GM21825 (cell line): ENCODE measurements around the gene KRTAP2-1.
"Not testable (repeated sequence)": the region's sequence is repeated elsewhere in the genome, so short reads cannot be mapped to it uniquely, and the experiment has no call there.

Source experiments
- ATAC-seq: cut with Tn5 transposase; IDR thresholded peaks from one replicate; pipeline ENCODE4 v1.9.1; 2021; ENCODE audit warnings: mild to moderate bottlenecking, moderate library complexity; ENCODE audit not compliant: unreplicated experiment

Gene KRTAP2-1

GRCh38 chr17:41046735-41047465, at the start of gene KRTAP2-1:
KRTAP2-1 (minus strand) TSS chr17:41047316; CDS start chr17:41047267, 49 bp downstream.
- ATAC-seq, result not testable (repeated sequence)

GRCh38 chr17:41096055-41096454, 48.9 kb upstream of the KRTAP2-1 start:
- no peak for ATAC-seq

GRCh38 chr17:41088760-41089352, 41.7 kb upstream of the KRTAP2-1 start:
- not testable (repeated sequence) for ATAC-seq

- ATAC-seq, result not testable (repeated sequence)
These were observed 37.2 kb upstream of the KRTAP2-1 start, which contains the start of gene KRTAP4-7 for GRCh38 chr17:41084100-41084856. KRTAP4-7 (plus strand) TSS chr17:41084150; CDS start chr17:41084207, 57 bp downstream.

- not testable (repeated sequence) for ATAC-seq
These were observed 36.3 kb upstream of the KRTAP2-1 start for GRCh38 chr17:41083427-41083826.

- ATAC-seq, result no peak
These were observed 35.5 kb upstream of the KRTAP2-1 start for GRCh38 chr17:41082626-41083025.

- no peak for ATAC-seq
These were observed 29.7 kb upstream of the KRTAP2-1 start for GRCh38 chr17:41076788-41077187.

- no peak for ATAC-seq
These were observed 26.6 kb upstream of the KRTAP2-1 start for GRCh38 chr17:41073676-41074075.

GRCh38 chr17:41071606-41072360, 24.7 kb upstream of the KRTAP2-1 start:
- ATAC-seq, result no peak

- ATAC-seq, result no peak
These were observed 21.9 kb upstream of the KRTAP2-1 start for GRCh38 chr17:41069031-41069430.

GRCh38 chr17:41067281-41067680, 20.2 kb upstream of the KRTAP2-1 start:
- no peak for ATAC-seq

GRCh38 chr17:41065829-41066624, 18.9 kb upstream of the KRTAP2-1 start, which contains the start of gene KRTAP2-4:
KRTAP2-4 (minus strand) TSS chr17:41065879; CDS start chr17:41065845, 34 bp downstream.
- ATAC-seq, result no peak

- ATAC-seq, result not testable (repeated sequence)
These were observed 18.0 kb upstream of the KRTAP2-1 start for GRCh38 chr17:41065016-41065689.

- ATAC-seq, result no peak
These were observed 17.2 kb upstream of the KRTAP2-1 start for GRCh38 chr17:41064301-41064700.

GRCh38 chr17:41063449-41063848, 16.3 kb upstream of the KRTAP2-1 start:
- no peak for ATAC-seq

GRCh38 chr17:41061964-41062363, 14.8 kb upstream of the KRTAP2-1 start:
- ATAC-seq, result no peak

- no peak for ATAC-seq
These were observed 13.0 kb upstream of the KRTAP2-1 start, which contains the start of gene KRTAP2-3 for GRCh38 chr17:41060052-41060604. KRTAP2-3 (minus strand) TSS chr17:41060114; CDS start chr17:41060050, 64 bp downstream.

- not testable (repeated sequence) for ATAC-seq
These were observed 12.3 kb upstream of the KRTAP2-1 start for GRCh38 chr17:41059276-41060051.
